Central memory CD8-positive, alpha-beta T cell (primary cell): ENCODE data around the gene SYTL3.
A peak's percentile ranks its signal among the peaks of the same experiment; 100 is the strongest.

Experiments used
- ATAC-seq: fragments of 150-1000 bp; cut with Tn5 transposase; replicated peaks from 2 replicates; pipeline ENCODE4 v1.10.0; 2022; ENCODE audit warnings: mild to moderate bottlenecking, moderate FRiP score, moderate number of reproducible peaks; ENCODE audit not compliant: poor library complexity, severe bottlenecking; ENCODE audit errors: extremely low read depth
- DNase-seq, 2 donors: peaks; one replicate each; pipeline ENCODE4 v3.0.0; 2021; ENCODE audit warnings: low spot score in 2 of 2
- H3K27ac Mint-ChIP-seq: one replicate; pipeline ENCODE4 v1.8.0; 2022; ENCODE audit warnings: low read depth, mild to moderate bottlenecking, moderate library complexity, mixed read lengths
- H3K27me3 Mint-ChIP-seq: one replicate; pipeline ENCODE4 v1.8.0; 2022; ENCODE audit warnings: mixed read lengths
- H3K36me3 Mint-ChIP-seq: one replicate; pipeline ENCODE4 v1.8.0; 2022; ENCODE audit warnings: mild to moderate bottlenecking, moderate library complexity, mixed read lengths; ENCODE audit not compliant: insufficient read depth
- H3K4me1 Mint-ChIP-seq: one replicate; pipeline ENCODE4 v1.8.0; 2022; ENCODE audit warnings: mixed read lengths
- H3K4me3 Mint-ChIP-seq: one replicate; pipeline ENCODE4 v1.8.0; 2022; ENCODE audit warnings: mild to moderate bottlenecking, moderate library complexity, mixed read lengths
- H3K9me3 Mint-ChIP-seq: one replicate; pipeline ENCODE4 v1.8.0; 2022; ENCODE audit warnings: mixed read lengths

Gene SYTL3

DNA sequence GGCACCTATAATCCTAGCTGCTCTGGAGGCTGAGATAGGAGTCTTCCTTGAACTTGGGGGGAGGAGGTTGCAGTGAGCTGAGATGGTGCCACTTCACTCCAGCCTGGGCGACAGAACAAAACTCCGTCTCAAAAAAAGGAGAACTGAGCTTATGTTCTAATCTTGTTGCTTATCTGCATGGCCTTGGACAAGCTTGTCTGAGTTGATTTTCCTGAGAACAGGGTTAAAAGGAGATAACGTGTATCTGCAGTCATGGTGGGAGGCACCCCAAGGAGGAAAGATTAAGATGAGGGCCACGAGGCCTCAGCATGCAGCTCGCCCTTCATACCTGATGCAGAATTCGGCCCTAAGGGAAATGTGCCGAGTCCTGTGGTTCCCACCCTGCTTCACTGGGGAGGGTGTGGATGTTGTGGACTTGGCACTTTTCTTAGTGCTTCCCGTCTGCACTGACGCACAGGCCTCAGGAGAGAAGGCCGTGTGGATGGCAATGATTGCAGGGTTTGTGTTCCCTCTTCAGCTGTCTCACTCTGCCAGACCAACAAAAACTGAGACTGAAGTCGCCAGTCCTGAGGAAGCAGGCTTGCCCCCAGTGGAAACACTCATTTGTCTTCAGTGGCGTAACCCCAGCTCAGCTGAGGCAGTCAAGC, 113.1 kb downstream of the SYTL3 start:
- no peak for ATAC-seq
- H3K9me3 Mint-ChIP-seq, result no peaks in the 10 kb centered on the region
- peaks cover 10% of the 10 kb centered on the region for H3K4me1 Mint-ChIP-seq
- DNase-seq, result no peak
- no peak overlapping the region for H3K4me3 Mint-ChIP-seq
- H3K36me3 Mint-ChIP-seq, result peaks cover 66% of the 10 kb centered on the region
- peak overlapping the region; percentile 75 for H3K27ac Mint-ChIP-seq
- H3K27me3 Mint-ChIP-seq, result no peaks in the 10 kb centered on the region

DNA sequence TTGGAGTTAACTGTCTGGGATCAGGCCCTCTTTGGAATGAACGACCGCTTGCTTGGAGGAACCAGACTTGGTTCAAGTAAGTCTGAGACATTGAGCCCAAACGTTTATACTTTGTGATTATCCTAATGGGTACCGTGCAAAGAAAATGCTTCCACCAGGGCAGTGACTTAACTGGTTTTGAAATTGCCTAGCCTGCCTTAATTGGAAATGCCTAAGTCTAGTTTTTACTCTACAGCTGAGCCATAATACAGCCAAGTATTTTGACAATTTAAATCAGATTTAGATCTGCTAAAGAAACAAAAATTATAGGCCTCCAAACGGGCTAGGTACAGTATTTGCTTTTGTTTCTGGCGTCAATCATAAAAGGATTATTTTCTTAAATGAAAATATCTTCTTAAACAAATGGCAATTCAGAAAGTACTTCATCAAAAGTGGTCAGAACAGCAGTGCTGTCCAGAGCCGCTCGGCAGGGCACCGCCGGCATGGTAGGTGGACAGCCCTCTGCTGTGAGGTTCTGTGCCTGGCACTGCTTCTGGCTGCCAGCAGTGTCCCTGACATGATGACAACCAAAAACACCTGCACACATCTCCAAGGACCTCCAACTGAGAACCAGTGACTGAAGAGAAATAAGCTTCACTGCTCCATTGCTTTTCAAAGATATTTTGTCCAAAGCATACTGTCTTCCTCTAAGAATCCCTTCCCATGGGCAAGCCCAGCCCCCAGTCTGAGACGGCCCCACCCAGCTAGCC, 113.8 kb downstream of the SYTL3 start:
- ATAC-seq (no peak), DNase-seq (no peak)
- Mint-ChIP-seq H3K27ac (peak overlapping the region; percentile 75), H3K27me3 (no peaks in the 10 kb centered on the region), H3K9me3 (no peaks in the 10 kb centered on the region), H3K36me3 (peaks cover 70% of the 10 kb centered on the region), H3K4me1 (peaks cover 15% of the 10 kb centered on the region), H3K4me3 (no peak overlapping the region)

DNA sequence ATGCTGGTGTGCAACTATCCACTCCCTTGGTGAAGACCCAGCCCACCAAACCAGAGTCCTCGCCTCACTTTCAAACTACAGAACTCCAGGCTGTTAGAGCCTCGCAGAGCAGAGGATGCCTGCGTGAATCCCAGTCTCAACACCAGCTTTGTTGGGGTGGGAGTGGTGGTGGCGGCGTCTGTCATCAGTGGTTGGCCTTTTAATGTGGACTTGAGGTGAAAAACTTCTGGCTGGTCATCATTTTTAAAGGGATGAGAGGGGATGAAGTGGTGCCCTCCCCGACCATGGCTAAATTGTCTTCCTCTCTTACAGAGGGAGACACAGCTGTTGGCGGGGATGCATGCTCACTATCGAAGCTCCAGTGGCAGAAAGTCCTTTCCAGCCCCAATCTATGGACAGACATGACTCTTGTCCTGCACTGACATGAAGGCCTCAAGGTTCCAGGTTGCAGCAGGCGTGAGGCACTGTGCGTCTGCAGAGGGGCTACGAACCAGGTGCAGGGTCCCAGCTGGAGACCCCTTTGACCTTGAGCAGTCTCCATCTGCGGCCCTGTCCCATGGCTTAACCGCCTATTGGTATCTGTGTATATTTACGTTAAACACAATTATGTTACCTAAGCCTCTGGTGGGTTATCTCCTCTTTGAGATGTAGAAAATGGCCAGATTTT, 114.5 kb downstream of the SYTL3 start:
- Mint-ChIP-seq H3K27ac (peak overlapping the region; percentile 75), H3K27me3 (no peaks in the 10 kb centered on the region), H3K9me3 (no peaks in the 10 kb centered on the region), H3K36me3 (peaks cover 73% of the 10 kb centered on the region), H3K4me1 (peaks cover 11% of the 10 kb centered on the region), H3K4me3 (no peak overlapping the region)
- DNase-seq (no peak), ATAC-seq (no peak)

DNA sequence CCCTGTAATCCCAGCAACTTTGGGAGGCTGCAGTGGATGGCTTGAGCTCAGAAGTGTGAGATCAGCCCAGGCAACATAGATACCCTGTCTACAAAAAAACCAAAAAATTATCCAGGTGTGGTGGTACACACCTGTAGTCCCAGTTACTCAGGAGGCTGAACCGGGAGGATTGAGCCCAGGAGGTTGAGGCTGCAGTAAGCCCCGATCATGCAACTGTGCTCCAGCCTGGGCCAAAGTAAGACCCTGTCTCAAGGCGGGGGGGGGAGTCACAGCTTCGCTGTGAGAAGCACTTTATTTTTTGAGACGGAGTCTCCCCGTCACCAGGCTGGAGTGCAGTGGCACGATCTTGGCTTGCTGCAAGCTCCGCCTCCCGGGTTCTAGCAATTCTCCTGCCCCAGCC, 115.1 kb downstream of the SYTL3 start:
- no peak for DNase-seq
- Mint-ChIP-seq H3K27ac (peak overlapping the region; percentile 19), H3K4me1 (peaks cover 17% of the 10 kb centered on the region), H3K9me3 (no peaks in the 10 kb centered on the region), H3K4me3 (peak overlapping the region; percentile 6), H3K27me3 (no peaks in the 10 kb centered on the region), H3K36me3 (peaks cover 79% of the 10 kb centered on the region)
- no peak for ATAC-seq

DNA sequence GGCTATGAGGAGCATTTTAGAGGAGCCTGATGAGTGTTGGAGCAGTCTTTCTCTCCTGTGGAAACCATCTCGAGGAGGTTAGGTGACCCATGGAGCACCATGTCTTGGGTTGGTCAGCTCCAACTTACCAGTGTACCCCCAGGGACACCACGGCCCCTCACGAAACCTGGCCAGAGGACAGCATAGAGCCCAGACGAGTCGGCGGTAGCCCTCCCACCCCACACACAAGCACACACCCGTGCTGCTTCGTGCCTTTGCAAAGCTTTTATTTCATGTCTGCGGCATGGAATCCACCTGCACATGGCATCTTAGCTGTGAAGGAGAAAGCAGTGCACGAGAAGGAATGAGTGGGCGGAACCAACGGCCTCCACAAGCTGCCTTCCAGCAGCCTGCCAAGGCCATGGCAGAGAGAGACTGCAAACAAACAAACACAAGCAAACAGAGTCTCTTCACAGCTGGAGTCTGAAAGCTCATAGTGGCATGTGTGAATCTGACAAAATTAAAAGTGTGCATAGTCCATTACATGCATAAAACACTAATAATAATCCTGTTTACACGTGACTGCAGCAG, 115.7 kb downstream of the SYTL3 start:
- no peak for DNase-seq
- no peaks in the 10 kb centered on the region for H3K27me3 Mint-ChIP-seq
- ATAC-seq, result no peak
- peaks cover 86% of the 10 kb centered on the region for H3K36me3 Mint-ChIP-seq
- no peak overlapping the region for H3K27ac Mint-ChIP-seq
- no peaks in the 10 kb centered on the region for H3K9me3 Mint-ChIP-seq
- H3K4me1 Mint-ChIP-seq, result peaks cover 19% of the 10 kb centered on the region
- H3K4me3 Mint-ChIP-seq, result no peak overlapping the region

DNA sequence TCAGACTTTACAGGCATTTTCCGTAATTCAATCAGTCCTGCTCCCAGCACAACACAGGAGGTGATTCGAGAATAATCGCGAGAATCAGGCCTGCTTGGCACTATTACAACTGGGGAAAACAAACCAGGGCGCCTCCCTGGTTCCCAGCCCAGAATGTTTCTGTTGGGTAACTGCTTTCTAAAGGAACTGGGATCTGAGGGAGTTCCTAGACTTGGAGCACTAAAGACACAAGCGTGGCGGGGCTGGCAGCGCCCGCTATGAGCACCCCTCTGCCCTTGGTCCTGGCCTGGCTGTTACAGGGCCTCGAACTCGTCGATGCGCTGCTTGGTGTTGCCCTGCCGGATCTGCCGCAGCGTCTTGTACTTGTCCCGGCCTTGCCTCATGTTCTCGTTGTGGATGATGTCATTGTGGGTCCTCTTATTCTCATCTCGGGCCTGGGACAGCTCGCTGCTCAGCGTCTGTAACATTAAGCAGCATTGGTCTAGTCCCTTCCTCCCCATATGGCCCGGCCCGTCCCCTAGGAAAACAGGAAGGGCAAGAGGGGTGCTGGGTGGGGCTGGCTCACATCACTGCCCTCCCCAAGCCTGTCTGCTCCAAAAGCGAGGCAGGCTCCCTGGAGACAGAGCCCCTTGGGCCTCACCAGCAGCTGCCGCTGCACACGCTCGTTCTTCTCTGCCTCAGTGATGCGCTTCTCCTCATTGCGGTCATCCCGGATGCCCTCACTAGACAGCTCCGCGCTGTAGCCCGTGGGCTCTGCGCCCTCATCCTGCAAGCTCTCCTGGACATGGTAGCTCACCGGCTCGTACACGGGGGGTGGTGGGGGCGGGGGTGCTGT, 117.0 kb downstream of the SYTL3 start:
- peak overlapping the region; percentile 93 for H3K27ac Mint-ChIP-seq
- peak overlapping the region; percentile 18 for H3K4me3 Mint-ChIP-seq
- peaks cover 28% of the 10 kb centered on the region for H3K4me1 Mint-ChIP-seq
- H3K27me3 Mint-ChIP-seq, result no peaks in the 10 kb centered on the region
- no peaks in the 10 kb centered on the region for H3K9me3 Mint-ChIP-seq
- DNase-seq (no peak), ATAC-seq (no peak)
- peaks cover 89% of the 10 kb centered on the region for H3K36me3 Mint-ChIP-seq

DNA sequence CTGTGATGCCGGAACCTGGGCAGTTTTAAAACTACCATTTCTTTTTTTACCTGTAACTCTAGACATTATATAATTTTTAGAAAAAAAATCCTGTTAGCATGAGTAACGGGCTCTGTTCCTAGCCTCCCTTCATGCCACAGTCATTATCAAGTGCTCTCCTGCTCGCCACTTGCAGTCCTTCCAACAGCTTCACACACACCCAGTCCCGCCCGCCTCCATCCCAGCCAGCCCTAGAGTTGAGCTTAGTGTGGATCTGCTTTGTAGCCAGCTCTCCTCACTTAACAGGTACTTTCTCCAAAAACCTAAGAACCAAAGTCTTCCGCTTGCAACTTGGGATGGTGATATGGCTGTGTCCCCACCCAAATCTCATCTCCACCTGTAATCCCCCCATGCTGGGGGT, 117.9 kb downstream of the SYTL3 start:
- peaks cover 87% of the 10 kb centered on the region for H3K36me3 Mint-ChIP-seq
- H3K9me3 Mint-ChIP-seq, result no peaks in the 10 kb centered on the region
- ATAC-seq (no peak), DNase-seq (no peak)
- peak overlapping the region; percentile 93 for H3K27ac Mint-ChIP-seq
- peak overlapping the region; percentile 18 for H3K4me3 Mint-ChIP-seq
- peaks cover 36% of the 10 kb centered on the region for H3K4me1 Mint-ChIP-seq
- H3K27me3 Mint-ChIP-seq, result no peaks in the 10 kb centered on the region

DNA sequence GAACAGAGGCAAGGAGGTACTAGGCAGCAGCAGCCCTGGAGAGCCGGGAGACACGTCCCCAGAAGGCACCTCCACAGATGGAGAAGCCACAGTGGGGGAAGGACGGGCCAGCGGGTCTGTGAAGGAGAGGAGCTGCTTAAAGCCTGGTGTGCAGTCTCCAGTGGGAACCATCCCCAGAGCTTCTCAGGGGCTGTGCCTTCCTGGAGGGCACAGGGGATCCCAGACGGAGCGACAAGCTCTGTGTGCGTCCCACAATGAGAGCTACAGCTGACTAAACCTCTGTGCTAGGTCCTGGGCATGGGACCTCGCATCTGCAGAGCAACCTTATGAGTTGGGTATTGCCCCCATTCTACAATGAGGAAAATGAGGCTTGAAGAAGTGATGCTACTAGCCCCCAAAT, 118.6 kb downstream of the SYTL3 start:
- H3K27ac Mint-ChIP-seq, result peak overlapping the region; percentile 93
- no peaks in the 10 kb centered on the region for H3K9me3 Mint-ChIP-seq
- no peak for ATAC-seq
- peaks cover 43% of the 10 kb centered on the region for H3K4me1 Mint-ChIP-seq
- DNase-seq, result no peak
- H3K4me3 Mint-ChIP-seq, result no peak overlapping the region
- H3K27me3 Mint-ChIP-seq, result no peaks in the 10 kb centered on the region
- peaks cover 92% of the 10 kb centered on the region for H3K36me3 Mint-ChIP-seq

DNA sequence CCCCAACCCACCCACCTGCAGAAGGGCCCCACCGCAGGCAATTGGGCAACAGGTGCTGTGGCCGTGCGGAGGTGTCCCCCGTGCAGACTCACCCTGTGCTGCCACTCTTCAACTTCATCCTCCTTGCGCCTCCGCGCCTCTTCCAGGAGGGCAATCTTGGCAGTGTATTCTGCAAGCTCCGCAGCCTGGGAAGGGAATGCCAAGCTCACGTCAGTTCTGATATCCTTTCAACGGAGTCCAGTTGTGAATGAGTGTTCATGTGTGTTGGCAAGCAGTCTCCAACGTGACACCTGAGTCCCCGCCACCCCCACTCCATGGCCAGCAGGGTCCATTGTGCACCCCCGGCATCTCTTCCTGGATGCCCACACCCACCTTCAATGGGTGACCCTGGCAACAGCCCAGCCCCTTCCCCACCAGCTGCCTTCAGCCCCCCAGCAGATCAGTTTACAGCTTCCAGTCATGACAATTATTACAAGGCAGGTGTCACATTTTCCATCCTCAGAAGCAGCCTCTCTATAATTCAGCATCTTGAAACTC, 119.4 kb downstream of the SYTL3 start:
- Mint-ChIP-seq H3K4me1 (peaks cover 52% of the 10 kb centered on the region), H3K9me3 (no peaks in the 10 kb centered on the region), H3K4me3 (peak overlapping the region; percentile 45), H3K27me3 (no peaks in the 10 kb centered on the region), H3K36me3 (peaks cover 94% of the 10 kb centered on the region), H3K27ac (peak overlapping the region; percentile 93)
- DNase-seq (no peak), ATAC-seq (no peak)

DNA sequence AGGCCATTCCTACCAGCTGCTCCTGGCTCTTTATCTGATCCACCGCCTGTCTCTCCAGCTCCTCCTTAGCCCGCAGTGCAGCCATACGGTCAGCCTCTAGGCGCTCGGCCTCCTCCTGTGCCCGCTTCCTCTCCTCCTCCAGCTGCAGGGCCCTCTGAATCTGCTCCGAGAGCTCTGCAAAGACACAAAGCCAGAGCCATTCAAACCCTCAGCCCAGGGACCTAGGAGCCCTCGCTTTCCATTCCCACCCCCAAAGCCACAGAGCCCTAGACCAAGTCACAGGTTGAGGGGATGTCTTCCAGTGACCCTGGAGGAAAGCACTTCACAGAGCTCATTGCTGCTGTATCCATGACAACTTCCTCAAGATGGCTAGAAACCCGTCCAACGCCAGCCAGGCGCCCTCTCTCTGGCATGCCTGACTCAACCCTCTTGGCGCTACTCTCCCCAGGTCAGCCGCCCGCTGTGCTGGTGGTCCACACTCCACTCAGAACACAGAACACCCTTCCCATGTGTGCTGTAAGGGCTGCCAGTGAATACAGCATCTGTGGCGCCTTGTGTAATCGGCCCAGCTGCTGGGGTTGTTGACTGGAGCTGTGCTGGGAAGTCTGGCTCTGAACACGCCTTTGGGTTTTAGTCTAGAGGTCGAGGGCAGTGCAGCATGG, 120.0 kb downstream of the SYTL3 start:
- Mint-ChIP-seq H3K4me1 (peaks cover 57% of the 10 kb centered on the region), H3K27me3 (no peaks in the 10 kb centered on the region), H3K36me3 (peaks cover 94% of the 10 kb centered on the region), H3K4me3 (peak overlapping the region; percentile 45), H3K27ac (peak overlapping the region; percentile 93), H3K9me3 (no peaks in the 10 kb centered on the region)
- ATAC-seq (no peak), DNase-seq (no peak)

DNA sequence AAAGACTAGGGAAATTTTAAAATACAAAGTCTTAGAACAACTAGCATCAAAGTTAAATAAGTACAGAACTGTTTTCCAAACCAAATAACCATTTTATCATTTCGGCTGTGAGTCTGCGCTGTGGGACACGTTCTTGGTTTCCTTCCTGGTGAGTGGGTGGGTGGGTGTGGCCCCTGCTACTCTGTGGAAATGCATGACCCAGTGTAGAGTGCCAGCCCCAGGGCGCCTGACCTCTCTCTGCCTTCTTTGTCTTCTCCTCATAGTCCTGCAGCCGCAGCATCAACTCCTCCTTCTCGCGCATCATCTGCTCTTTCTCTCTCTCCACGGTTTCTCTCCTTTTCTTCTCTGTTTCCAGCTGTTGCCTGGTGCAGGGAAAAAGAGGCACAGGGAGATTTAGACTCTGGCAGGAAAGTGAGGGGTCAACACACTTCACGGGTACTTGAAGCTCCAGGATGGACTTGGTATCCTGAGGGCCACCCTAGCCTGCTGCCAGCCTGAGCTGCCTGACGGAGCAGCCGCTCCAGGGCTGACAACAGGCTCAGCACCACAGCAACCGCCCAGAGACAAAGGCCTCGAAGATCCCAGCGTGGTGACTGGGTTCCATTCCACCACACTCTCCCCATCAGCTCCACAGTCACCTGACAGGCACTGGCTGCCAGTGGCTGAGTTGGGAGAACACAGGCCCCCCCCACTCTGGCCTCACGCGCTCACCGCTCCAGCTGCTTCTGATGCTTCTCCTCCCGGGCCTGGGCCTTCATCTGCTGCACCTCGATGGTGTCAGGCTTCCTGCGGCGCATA, 120.9 kb downstream of the SYTL3 start:
- ATAC-seq, result no peak
- no peaks in the 10 kb centered on the region for H3K27me3 Mint-ChIP-seq
- H3K9me3 Mint-ChIP-seq, result no peaks in the 10 kb centered on the region
- peak overlapping the region; percentile 93 for H3K27ac Mint-ChIP-seq
- no peak for DNase-seq
- H3K4me3 Mint-ChIP-seq, result no peak overlapping the region
- H3K36me3 Mint-ChIP-seq, result peaks cover 94% of the 10 kb centered on the region
- peaks cover 57% of the 10 kb centered on the region for H3K4me1 Mint-ChIP-seq
